B cell (primary cell): Measurements from ENCODE around the gene UQCRH. TPM values are rescaled to one million over a fixed set of nuclear protein-coding genes. Genes with fewer than 3 reads are reported as not detected.

ENCODE experiments used
- ATAC-seq: fragments of 200-7000 bp; cut with Tn5 transposase; one replicate; pipeline ENCODE4 v1.10.0; 2021; ENCODE audit warnings: low read depth, mild to moderate bottlenecking, moderate number of reproducible peaks, moderate library complexity
- CTCF ChIA-PET: fragments of 350-600 bp; sonication (Branson Sonifier 250); formaldehyde crosslinking; loops from one replicate; lab custom pipeline; 2021; ENCODE audit warnings: antibody characterized with exemption, inconsistent platforms; lab: Charles Lee
- POLR2A ChIA-PET: fragments of 350-600 bp; sonication (Branson Sonifier 250); formaldehyde crosslinking; loops from one replicate; lab custom pipeline; 2021; ENCODE audit warnings: antibody characterized with exemption; lab: Charles Lee
- DNase-seq: peaks from one replicate; pipeline ENCODE4 v3.0.0; 2013
- H2AFZ ChIP-seq: 2 replicates; pipeline ENCODE4 v1.6.1; 2012; ENCODE audit warnings: mild to moderate bottlenecking, low read depth, low read length; ENCODE audit not compliant: insufficient read depth, poor library complexity, severe bottlenecking
- H3K27ac ChIP-seq, 2 donors: 1 replicate in 1 of 2; 2 replicates in 1 of 2; pipeline ENCODE4 v1.5.1; 2012 to 2013; ENCODE audit warnings: low read length in 2 of 2, mild to moderate bottlenecking in 2 of 2, moderate library complexity in 1 of 2
- H3K27me3 ChIP-seq, 4 experiments: fragments of 200-600 bp in 1 of 4; sonication (generic) in 1 of 4; replicated peaks in 1 of 4; 1 replicate in 2 of 4; 2 replicates in 2 of 4; pipeline versions ENCODE4 v1.6.1 to v1.7.0; 2013 to 2016; ENCODE audit warnings: low read length in 3 of 4, mild to moderate bottlenecking in 2 of 4, mixed read lengths in 1 of 4, moderate library complexity in 1 of 4; ENCODE audit not compliant: insufficient read depth in 4 of 4, control insufficient read depth in 3 of 4; ENCODE audit errors: control extremely low read depth in 1 of 4
- H3K36me3 ChIP-seq, 2 experiments: replicated peaks in 1 of 2; 1 replicate in 1 of 2; 2 replicates in 1 of 2; pipeline versions ENCODE4 v1.6.1 to v1.7.1; 2013; ENCODE audit warnings: low read length in 1 of 2; ENCODE audit not compliant: insufficient read depth in 2 of 2, control insufficient read depth in 1 of 2; ENCODE audit errors: control extremely low read depth in 1 of 2, extremely low read depth in 1 of 2
- H3K4me1 ChIP-seq, 2 donors: fragments of 200-600 bp in 1 of 2; sonication (generic) in 1 of 2; 1 replicate in 1 of 2; 2 replicates in 1 of 2; pipeline versions ENCODE4 v1.5.1 to v1.6.1; 2013 to 2017; ENCODE audit warnings: low read length in 2 of 2; ENCODE audit not compliant: control insufficient read depth in 2 of 2, insufficient read depth in 2 of 2
- H3K4me2 ChIP-seq: replicated peaks from 2 replicates; pipeline ENCODE3; 2012; ENCODE audit warnings: mild to moderate bottlenecking, low read depth, low read length; ENCODE audit not compliant: poor library complexity, severe bottlenecking
- H3K4me3 ChIP-seq, 5 experiments: fragments of 200-600 bp in 1 of 5; sonication (generic) in 1 of 5; 1 replicate in 3 of 5; 2 replicates in 2 of 5; pipeline versions ENCODE4 v1.5.1 to v1.7.0; 2011 to 2016; ENCODE audit warnings: low read length in 4 of 5, mild to moderate bottlenecking in 4 of 5, low read depth in 2 of 5, control low read depth in 1 of 5, moderate library complexity in 1 of 5; ENCODE audit not compliant: insufficient read depth in 1 of 5; ENCODE audit errors: control extremely low read depth in 1 of 5, extremely low read depth in 1 of 5
- H3K79me2 ChIP-seq: fragments of 200-600 bp; sonication (generic); one replicate; pipeline ENCODE4 v1.6.0; 2016; ENCODE audit warnings: low read length; ENCODE audit not compliant: control insufficient read depth, insufficient read depth
- H3K9ac ChIP-seq: fragments of 200-600 bp; sonication (generic); 2 replicates; pipeline ENCODE4 v1.6.1; 2017; ENCODE audit warnings: mild to moderate bottlenecking, low read length, moderate library complexity
- H3K9me3 ChIP-seq, 3 donors: one replicate each; pipeline versions ENCODE4 v1.6.1 to v1.7.1; 2013; ENCODE audit warnings: low read length in 2 of 3; ENCODE audit not compliant: control insufficient read depth in 2 of 3, insufficient read depth in 1 of 3; ENCODE audit errors: control extremely low read depth in 1 of 3
- H4K20me1 ChIP-seq: 2 replicates; pipeline ENCODE4 v1.6.0; 2012; ENCODE audit warnings: mild to moderate bottlenecking, low read length; ENCODE audit not compliant: insufficient read depth, control insufficient read depth, poor library complexity, severe bottlenecking
- H3K27ac Mint-ChIP-seq: one replicate; pipeline ENCODE4 v1.8.0; 2021; ENCODE audit warnings: mixed read lengths
- H3K27me3 Mint-ChIP-seq: one replicate; pipeline ENCODE4 v1.8.0; 2021; ENCODE audit warnings: mixed read lengths
- H3K4me1 Mint-ChIP-seq: one replicate; pipeline ENCODE4 v1.8.0; 2021; ENCODE audit warnings: mixed read lengths
- H3K4me3 Mint-ChIP-seq: one replicate; pipeline ENCODE4 v1.8.0; 2021; ENCODE audit warnings: mixed read lengths
- H3K9me3 Mint-ChIP-seq: one replicate; pipeline ENCODE4 v1.8.0; 2022; ENCODE audit warnings: mixed read lengths; ENCODE audit not compliant: insufficient read depth
- CTCF ChIP-seq: fragments of 200-600 bp; IDR thresholded peaks from one replicate; pipeline ENCODE4 v1.8.0; 2022; ENCODE audit warnings: antibody characterized with exemption, mild to moderate bottlenecking
- EZH2 ChIP-seq: IDR thresholded peaks from 2 replicates; pipeline ENCODE4 v1.6.1; 2012; ENCODE audit warnings: borderline replicate concordance, low read depth, mild to moderate bottlenecking, moderate library complexity, low read length; ENCODE audit not compliant: insufficient read depth, poor library complexity, severe bottlenecking
- WGBS: methylation state at CpG from one replicate; pipeline ENCODE4 v1.1.5; 2013; ENCODE audit warnings: missing lambda C conversion rate; ENCODE audit not compliant: insufficient coverage; 5-methylcytosine and 5-hydroxymethylcytosine counted together
- intact Hi-C: fragments of 100-400 bp; cut with micrococcal nuclease; formaldehyde crosslinking; loops from one replicate; pipeline ENCODE4 v1.10.0; 2022
- polyA plus RNA-seq: library from polyadenylated mRNA; depleted of rRNA; stranded (reverse); fragments of >200 nt; gene quantifications from 2 replicates; pipeline ENCODE4 v1.2.3, GENCODE V29; 2012
- total RNA-seq, 2 donors: library from RNA; stranded (reverse); fragments of 120-200 nt in 1 of 2; gene quantifications; 1 replicate in 1 of 2; 2 replicates in 1 of 2; pipeline versions ENCODE4 v1.2.3 to v1.2.4, GENCODE V29; 2013 to 2022

The UQCRH gene
- total and polyA plus RNA-seq, 2 donors (not counting 1 experiment from before 2014, with no cell fraction given) = 146 to 310 TPM

DNA sequence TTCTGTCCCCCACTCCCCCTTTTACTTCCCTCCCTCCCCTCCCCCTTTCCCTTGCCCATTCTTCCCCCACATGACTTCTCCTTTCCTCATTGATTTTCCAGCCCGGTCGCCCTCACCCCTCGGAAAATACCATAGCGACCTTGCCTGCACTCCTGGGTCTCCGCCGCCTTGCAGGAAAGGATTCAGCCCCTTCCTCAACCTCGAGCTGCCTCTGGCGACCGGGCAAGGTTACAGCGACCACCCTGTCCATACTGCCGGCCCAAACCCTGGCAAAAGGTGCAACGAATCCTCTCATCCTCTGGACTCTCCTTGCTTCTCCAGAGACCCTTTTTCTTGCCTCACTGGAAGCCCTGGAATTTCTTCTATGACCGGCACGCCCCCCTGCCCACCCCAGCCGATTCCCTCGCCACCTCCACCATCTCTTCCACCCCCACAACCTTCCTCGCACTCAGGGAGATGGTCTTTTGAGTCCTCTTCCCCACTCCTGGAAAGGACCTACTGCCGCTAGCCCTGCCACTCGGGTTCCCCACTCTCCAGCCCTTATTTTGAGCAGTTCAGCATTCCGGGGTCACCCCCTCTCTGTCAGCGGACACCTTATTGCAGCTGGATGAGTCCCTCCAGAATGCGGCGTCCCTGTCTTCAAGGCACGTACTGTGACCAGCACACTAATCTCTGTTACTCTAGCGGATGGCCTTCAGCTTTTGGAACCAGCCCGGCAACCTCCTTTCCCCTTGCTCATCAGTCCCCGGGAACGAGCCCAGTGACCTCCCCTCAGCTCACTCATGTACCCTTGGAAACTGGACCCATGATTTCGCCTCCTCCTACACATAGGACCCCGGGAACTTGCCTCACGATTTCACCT is 38.0 kb downstream of the UQCRH start:
- Histone ChIP-seq H3K36me3 (peaks cover 0 to 41% of the 10 kb centered on the region in 2 experiments), H3K4me2 (peak overlapping the region; percentile 96), H3K4me1 (peaks cover 10 to 21% of the 10 kb centered on the region in 2 donors), H3K27ac (peak overlapping the region; percentile 99 to 100), H4K20me1 (no peaks in the 10 kb centered on the region), H3K4me3 (peak overlapping the region in 4 of 5 experiments; percentile 69 to 99 (median 97)), H3K9me3 (peaks cover 0 to 4% (median 0%) of the 10 kb centered on the region in 3 donors), H3K27me3 (no peaks in the 10 kb centered on the region), H2AFZ (peak overlapping the region; percentile 83), H3K9ac (peak overlapping the region; percentile 98), H3K79me2 (no peaks in the 10 kb centered on the region)
- Mint-ChIP-seq H3K4me1 (peaks cover 30% of the 10 kb centered on the region), H3K27ac (peak overlapping the region; percentile 99), H3K27me3 (no peaks in the 10 kb centered on the region), H3K4me3 (peak overlapping the region; percentile 100), H3K9me3 (no peaks in the 10 kb centered on the region)
- ATAC-seq = no peak
- POLR2A ChIA-PET = interaction anchor here (0.6 to 1.5 kb wide), 2 partner anchors 18 to 38 kb away, joined by 5 to 8 read pairs; partner anchors contain the start of genes LRRC41 and UQCRH
- intact Hi-C loops = loop anchor here (2.0 kb wide), 2 partner anchors 95 to 655 kb away; partner anchors contain the start of genes GPBP1L1 and RAD54L
- WGBS = 82% methylated on average over 31 of the region's 31 CpGs
- no peak for DNase-seq
- CTCF ChIA-PET = interaction anchor here (1.1 to 3.4 kb wide), 8 partner anchors 8 to 118 kb away, joined by 3 to 31 read pairs (median 5); partner anchors contain the start of genes LRRC41 and UQCRH
- TF ChIP-seq EZH2 (no peak), CTCF (no peak)
